NOMO-1 treated with dmso at 0.1 percent for 144 hours (cell line): ENCODE results near the gene BLOC1S2.
"Not testable (repeated sequence)": the region's sequence is repeated elsewhere in the genome, so short reads cannot be mapped to it uniquely, and the experiment has no call there.

Experiments
- DNase-seq: peaks from one replicate; lab custom pipeline; 2025; ENCODE audit not compliant: unreplicated experiment; lab: John Stamatoyannopoulos, UW

Gene BLOC1S2

DNA sequence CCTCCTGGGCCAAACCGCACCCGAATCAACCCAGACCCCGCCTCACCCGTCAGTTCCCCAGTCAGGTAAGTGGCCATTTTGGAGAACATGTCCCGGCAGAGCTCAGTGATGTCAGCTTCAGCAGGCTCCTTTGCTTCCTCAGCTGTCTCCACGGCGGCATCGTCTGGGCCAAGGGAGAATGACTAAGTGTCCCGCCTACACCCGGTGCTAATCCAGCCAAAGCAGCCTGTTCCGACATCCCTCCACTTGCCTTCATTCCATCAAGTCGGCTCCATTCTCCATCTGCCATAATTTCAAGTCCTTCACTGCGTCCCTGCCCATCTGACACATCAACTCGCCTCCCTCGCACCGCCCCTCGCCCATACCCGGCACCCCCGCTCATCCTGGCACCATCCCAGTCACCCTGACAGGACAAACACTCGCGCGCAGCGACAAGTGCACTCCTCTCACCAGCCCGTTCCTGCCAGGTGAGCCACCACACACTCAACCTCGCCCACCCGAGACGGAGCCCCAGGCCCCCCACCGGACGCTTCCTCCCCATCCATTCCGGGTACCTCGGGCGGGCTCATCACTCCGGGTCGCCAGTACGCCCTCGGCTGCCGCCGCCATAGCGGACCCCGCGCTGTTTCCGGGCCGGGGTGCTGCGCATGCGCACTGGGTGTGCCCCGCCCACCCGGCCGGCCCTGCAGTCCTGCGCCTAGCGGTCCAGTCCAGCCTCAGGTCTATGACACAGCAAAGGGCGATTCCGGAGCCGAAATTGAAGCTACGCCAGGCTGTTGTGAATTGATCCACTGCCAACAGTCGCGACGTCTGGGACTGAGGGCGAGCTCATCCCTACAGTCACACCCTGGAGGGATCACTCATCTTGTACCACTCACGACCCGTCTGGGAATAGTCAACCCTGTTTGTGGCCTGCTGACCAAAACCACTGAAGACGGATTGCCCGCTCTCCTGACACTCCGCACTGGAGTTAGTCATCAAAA, at the start of gene BLOC1S2:
Gene BLOC1S2 (minus strand): TSS at position 630 of the 983 bp plus-strand sequence. CDS start 21 bp downstream, at position 609.
- DNase-seq = peak; percentile 63

DNA sequence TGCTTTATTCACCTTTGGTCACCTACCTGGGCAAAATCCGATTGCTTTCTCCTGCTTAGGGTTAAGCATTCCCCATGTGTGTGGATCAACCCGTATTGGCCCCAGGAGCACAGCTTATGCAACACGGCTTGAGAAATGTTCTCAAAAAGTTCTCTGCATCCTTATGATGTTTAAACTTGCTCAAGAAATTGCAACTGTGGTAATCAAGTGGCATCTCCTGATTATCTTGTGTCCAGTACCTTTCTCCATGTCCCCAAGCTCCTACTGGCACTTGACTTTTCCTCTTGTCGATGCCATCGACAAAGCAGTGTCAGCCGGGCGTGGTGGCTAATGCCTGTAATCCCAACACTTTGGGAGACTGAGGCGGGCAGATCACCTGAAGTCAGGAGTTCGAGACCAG, 48.3 kb upstream of the BLOC1S2 start:
- DNase-seq = no peak

DNA sequence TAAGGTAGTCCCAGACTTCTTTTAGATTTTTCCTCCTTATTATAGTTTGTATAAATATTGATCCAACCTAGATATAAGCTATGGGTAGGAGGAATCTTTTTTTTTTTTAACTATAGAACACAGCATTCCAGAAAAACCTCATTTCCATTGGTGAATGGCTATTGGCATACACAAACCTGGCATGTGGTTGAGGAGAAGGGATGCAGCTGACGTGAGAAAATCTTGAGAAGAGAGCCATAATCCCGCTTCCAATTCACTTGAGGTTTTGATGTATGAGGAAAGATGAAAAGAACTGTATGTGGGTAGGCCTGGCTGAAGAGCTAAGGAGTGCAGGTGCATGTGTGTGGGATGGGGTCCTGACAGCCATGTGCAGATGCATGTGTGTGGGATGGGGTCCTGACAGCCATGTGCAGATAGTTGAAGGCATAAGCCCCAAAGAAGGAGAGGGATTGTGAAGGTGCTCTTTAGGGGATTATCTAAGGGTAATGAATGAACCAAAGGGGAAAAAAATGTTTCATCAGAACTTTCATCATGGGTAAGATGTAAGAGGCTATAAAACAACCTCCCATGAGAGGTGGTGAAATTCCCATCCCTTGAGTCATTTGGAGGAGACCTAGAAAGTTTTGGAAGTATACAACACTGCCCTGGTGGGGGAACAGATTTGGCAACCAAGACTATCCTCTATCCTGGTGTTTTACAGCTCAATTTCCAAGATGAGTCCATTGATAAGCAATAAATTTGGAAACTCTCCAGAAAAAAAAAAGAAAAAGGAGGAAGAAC, 47.4 kb upstream of the BLOC1S2 start:
- no peak for DNase-seq

DNA sequence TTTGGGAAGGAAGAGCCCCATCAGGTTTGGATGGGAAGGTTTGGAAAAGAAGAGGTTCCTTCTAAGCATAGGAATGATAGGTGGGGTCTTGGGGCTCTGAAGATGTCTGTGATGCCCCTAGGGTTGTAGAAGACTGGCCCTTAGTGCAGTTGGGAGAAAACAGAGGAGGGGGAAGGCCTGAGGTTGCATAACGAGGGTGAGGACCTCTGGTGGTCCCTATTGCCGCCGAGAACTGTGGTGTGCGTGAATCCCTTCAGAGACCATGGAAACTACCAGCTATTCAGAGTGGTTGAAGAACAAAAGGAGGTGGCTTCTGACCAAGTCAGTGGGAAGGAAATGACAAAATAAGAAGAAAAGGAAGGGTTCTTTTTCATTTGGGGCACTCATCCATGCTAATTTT, 46.6 kb upstream of the BLOC1S2 start:
- DNase-seq = no peak

DNA sequence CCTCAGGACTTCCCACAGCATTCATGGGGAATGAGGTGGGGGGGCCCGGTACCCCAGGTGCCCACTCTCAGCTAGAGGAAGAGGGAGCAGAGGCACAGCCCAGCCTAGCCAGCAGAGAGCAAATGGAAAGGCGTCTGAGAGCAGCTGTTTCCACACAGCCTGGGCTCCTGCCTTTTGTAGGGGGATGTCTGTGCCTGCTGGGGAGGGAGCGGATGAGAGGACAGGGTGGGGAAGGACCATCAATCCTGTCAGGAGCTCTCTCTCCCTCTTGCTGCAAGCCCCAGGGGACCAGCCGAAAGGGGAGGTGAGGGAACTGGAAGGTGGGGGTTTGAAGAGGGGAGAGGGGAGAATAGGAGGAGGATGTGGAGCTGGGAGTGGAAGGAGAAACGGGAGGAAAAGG, 43.6 kb upstream of the BLOC1S2 start, which contains the start of gene PKD2L1:
Gene PKD2L1 (minus strand): TSS at position 150 of the 400 bp plus-strand sequence. CDS start 125 bp downstream, at position 25.
- no peak for DNase-seq

DNA sequence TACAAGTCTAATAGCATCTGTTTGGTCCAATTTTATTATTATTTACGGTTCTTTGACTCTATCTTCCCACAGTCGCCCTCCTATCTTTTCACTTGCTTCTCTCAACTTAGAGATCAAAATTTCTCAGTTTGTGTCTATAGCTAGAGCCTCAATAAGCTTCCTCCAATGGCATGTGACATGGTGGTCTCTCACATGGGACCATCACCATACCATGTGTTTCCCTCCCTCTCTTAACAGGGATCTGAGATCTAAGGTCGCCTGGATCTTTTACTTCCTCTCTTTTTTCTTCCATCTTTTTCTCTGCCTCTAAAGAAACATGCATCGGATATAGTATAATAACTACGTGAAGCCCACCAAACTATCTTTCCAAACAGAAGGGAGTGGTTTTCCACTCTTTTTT, 41.7 kb upstream of the BLOC1S2 start:
- DNase-seq = no peak

DNA sequence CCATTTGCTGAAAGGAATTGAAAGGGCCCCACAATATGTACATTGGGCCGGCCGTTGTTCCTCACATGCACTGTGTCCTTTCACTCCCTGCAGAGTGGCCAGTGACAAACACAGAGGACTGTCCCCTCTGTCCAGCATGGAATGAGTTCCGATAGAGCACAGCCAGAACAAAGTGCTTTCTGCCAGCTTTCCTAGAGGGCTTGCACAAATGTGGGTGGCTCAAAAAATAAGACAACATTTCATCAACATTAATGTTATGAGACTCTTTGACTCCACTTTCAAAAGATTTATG, 41.2 kb upstream of the BLOC1S2 start:
- DNase-seq = no peak

DNA sequence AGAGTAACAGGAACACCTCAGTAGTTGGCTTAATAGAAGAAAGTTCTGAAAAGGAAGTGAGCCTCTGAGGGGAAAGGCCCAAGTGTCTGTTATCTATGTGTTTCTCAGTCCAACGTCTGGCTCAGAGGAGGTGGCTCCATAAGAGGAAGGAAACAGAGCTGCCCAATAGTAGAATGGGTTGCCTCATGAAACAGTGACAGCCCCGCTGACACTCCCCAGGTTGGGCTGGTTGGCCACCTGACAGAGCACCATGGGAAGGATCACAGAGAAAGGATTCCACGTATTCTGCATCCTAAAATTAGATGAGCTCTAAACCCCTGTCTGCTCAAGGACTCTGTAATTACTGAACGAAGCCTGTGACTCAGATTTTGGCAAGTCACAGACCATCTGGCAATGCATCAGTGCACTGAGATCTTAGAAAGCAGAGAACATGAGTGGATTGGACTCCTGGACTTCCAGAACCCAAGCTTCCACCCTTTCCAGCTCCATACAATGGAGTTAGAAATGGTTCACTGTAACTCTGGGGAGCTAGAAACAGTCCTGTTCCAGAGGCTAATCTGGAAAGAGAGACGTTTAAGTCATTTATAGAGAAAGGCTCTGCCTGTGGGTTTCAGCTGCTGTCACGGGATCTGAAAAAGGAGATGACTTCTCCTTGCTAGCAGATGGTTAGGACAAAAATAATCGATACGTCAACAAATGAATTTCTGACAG, 40.7 kb upstream of the BLOC1S2 start:
- peak; percentile 90 for DNase-seq

DNA sequence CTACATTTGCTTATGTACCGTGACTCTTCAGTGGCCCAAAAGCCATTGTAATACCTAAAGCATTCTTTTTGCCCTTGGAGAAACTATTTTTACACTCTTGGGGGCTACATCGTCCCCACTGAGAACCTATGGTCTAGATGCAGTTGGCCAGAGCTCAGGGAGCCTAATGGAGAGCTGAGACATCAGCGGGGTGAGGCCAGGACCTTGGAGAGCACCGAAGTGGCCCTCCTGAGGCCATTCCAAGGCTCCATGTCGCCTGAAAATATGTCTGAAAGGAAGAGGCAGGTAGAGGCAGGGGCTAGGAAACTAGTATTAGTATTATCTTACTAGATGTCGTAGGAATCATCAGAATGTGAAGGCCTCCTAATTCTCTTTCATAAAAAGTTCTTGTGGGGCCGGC, 38.7 kb upstream of the BLOC1S2 start:
- DNase-seq = no peak

DNA sequence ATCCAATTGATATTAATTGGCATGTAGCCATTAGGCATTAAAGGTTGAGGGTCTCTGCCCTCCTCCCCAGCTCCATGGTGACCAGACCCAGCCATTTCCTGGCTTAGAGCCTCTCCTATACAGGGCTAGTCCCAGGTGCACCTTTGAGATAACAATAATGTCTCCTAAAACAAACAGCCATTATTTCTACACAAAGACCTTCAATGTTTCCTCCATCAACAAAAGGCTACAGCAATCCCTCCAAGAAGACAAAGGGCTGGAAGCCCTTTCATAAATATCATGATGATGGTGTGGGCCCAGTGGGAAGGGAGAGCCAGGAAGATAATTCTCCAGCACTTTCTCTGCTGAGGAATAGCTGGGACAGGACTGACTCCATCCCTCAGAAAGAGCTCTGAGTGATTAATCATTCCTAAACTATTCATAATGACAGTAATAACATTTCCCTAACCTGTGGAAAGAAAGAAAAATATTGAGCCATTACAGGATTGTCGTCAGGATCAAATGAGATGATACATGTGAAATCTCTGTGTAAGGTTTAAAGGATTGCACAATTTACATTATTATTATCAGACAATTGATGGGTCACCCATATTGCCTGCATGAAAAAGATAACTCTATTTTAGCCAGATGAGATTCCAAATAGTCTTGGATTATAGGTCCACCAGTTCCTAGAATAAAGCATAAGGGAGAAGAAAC, 33.4 kb upstream of the BLOC1S2 start:
- no peak for DNase-seq

DNA sequence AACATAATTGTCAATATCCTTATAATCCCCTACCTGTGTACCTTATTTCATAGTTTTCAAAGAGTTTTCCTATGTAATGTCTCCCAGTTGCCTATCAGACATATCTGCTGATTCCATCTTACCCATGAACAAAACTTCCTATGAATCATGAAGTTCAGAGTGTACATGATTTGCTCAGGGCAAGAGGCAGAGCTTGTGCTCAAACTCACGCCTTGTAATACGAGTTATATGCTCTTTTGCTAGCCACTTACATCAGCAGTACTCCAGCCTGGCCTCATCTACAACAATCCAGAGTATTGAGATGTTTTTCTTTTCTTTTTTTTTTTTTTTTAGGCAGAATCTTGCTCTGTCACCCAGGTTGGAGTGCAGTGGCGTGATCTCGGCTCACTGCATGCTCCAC, 31.7 kb upstream of the BLOC1S2 start:
- no peak for DNase-seq

DNA sequence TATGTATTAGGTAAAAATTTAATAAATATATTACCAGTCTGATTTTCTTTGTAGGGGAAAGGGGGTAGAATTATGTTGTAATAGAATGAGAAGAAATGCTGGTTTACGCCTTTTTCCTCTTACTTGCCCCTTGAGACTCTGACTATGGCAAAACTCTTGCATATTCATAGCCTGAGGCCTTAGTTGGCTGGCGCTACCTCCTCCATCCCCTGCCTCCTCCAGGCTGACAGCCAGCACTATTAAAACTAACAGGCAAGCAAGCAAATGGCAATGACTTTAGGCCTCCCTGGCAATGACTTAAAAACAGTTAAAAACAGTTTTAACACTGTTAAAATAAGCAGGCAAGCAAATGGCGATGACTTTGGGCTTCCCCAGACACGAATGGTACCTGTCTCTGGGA, 29.1 kb upstream of the BLOC1S2 start:
- no peak for DNase-seq

DNA sequence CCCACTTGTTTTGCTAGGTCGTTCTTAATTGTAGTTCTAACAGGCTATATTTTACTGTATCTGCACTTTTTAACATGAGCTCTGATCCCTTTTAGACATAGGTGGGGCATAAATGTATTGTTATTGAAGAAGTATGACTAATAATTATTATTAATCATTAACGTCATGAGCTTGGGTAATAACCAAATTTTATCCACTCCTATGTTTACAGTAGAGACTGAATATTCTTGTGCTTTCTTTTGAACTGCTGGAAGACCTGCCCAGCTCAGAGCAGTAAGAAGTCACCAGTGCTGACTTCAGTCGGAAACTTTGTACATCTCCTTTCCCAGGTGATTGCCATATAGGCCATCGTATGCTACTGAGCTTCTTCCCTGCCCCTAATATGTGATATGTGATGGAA, 24.8 kb upstream of the BLOC1S2 start:
- DNase-seq = no peak

DNA sequence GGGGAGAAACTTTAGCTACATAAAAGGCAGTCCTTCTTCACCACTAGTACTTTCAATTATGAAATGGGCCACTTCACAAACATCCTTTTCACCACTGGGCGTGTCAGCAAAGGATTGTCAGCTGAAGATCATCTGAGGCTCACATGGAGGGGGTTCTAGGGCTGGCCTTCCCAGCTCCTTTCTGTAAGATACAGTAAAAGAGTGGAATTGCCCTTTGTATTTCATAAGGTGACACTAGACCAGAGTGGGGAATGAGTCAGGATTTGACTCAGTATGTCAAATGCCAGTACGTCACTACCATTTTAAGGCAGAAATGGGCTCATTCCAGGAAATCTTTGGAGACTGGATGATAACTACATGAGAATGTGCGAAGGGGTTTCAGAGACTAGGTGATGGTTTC, 21.2 kb upstream of the BLOC1S2 start:
- DNase-seq = no peak

DNA sequence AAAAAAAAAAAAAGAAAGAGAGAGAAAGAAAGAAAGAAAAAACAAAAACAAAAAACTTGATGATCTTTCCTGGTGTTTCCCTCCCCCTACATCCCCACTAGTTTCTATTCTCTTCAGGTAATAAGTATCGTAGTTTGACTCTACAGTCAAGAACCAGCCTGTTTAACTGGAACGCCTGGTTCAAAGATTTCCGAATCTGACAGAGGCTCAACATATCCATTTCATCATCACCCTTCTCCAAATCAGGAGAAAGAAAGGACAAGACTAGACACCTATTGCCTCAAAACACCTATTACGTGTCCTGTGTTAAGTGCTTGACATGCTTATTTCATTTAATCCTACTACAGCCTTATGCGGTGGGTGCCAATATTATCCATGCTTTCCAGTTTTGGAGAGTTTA, 20.4 kb upstream of the BLOC1S2 start:
- DNase-seq = no peak

DNA sequence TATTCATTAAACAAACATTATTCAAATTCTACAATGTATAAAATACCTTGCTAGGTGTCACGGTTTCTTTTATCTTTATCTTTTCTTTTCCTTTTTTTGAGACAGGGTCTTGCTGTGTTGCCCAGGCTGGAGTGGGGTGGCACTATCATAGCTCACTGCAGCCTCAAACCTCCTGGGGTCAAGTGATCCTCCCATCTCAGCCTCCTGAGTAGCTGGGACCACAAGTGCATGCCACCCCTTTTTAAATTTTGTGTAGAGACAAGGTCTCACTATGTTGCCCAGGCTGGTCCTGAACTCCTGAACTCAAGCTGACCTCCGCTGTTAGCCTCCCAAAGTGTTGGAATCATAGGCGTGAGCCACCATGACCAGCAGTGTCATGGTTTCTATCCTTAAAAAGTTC, 17.9 kb upstream of the BLOC1S2 start:
- no peak for DNase-seq

DNA sequence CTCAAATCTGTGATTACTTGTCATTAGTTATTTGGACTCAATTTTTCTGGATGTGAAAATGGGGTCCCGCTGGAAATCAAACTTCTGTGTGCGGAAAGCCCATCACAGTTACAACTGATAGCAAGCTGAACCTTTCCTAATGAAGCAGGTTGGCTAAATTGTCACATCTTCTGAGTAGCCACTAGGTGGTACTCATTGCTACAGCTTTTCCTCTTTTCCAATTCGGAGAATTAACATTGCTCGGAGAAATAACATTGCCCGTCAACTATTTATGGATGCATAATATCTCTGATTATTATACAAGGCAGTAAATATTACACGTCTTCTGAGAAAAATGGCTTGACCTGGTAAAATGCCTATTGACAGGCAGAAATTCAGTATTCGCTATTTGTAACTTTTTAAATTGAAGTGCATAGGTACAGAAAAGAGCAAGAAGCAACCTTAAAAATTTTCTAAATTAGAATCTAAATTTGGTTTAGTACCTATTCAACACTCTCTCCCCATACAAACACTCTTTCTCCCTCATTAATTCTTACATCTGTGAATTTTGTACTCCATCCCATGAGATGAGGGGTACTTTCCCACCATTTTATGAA, 17.3 kb upstream of the BLOC1S2 start:
- DNase-seq = no peak

DNA sequence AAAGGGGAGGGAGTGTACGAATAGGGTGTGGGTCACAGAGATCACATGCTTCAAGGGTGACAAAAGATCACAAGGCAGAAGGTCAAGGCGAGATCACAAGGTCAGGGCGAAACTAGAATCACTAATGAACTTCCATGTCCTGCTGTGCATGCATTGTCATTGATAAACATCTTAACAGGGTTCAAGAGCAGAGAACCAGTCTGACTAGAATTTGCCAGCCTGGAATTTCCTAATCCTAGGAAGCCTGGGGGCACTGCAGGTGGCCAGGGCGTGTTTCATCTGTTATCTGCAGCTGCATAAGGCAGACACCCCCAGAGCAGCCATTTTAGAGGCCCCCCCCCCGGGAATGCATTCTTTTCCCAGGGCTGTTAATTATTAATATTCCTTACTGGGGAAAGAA, 14.6 kb upstream of the BLOC1S2 start:
- DNase-seq = not testable (repeated sequence)

DNA sequence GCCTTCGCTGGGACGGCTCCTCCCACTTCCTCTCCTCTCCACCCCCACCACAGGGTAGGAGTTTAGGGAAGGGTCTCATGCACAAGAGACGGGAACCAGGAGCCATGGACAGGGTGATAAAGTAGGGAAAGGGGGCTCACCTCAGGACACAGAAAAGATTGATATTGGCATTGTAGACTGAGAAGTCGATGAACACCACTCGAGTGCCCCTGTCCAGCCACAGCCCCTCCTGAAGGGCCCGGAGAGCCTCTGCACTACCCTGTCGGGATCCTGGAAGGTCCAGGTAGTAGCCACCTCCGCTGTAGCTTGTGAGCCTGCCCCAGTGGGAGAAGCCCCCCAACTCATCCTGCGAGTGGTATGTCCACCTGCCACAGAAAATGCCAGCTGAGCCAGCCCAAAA, 10.8 kb upstream of the BLOC1S2 start:
- no peak for DNase-seq

DNA sequence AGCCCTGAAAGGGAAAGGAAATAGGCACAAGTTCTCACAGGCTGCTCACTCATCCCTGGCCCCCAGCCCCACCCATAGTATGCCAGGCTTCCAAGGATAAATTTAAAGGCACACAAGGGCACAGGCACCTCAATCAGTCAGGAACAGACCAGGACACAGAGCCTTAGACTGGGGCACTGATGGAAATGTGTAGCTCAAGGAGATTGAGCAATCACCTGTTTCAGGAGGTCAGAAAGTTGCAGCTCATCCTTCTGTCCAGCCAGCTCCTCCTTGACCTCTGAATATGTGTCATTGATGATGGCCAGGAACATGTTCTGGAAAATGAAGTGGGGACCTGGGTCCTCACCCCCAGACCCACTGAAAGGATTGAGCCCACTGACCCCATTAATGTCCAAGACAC, 6.6 kb upstream of the BLOC1S2 start:
- DNase-seq = no peak

DNA sequence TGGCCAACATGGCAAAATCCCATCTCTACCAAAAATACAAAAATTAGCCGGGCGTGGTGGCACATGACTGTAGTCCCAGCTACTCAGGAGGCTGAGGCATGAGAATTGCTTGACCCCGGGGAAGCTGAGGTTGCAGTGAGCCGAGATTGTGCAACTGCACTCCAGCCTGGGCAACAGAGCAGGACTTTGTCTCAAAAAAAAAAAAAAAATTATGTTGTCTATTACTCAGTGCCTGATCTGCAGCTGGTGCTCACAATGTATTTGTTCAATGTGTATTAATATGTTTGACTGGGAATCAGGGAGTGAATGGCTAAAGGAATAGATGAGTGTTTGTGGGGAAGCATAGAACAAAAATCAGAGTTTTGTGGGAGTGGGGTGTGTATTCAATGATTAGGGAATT, 5.8 kb upstream of the BLOC1S2 start:
- DNase-seq = not testable (repeated sequence)
